Glomerular visceral epithelial cell (primary cell): ENCODE measurements around the gene SYNRG.
"Not testable (repeated sequence)": the region's sequence is repeated elsewhere in the genome, so short reads cannot be mapped to it uniquely, and the experiment has no call there.

ENCODE experiments used
- DNase-seq: peaks from one replicate; pipeline ENCODE4 v3.0.0-alpha.2; 2016; ENCODE audit errors: extremely low spot score

The SYNRG gene

GRCh38 chr17:37545486-37545885 is 63.7 kb downstream of the SYNRG start:
- no peak for DNase-seq

GRCh38 chr17:37543637-37544052 is 65.6 kb downstream of the SYNRG start:
- DNase-seq: no peak

DNA sequence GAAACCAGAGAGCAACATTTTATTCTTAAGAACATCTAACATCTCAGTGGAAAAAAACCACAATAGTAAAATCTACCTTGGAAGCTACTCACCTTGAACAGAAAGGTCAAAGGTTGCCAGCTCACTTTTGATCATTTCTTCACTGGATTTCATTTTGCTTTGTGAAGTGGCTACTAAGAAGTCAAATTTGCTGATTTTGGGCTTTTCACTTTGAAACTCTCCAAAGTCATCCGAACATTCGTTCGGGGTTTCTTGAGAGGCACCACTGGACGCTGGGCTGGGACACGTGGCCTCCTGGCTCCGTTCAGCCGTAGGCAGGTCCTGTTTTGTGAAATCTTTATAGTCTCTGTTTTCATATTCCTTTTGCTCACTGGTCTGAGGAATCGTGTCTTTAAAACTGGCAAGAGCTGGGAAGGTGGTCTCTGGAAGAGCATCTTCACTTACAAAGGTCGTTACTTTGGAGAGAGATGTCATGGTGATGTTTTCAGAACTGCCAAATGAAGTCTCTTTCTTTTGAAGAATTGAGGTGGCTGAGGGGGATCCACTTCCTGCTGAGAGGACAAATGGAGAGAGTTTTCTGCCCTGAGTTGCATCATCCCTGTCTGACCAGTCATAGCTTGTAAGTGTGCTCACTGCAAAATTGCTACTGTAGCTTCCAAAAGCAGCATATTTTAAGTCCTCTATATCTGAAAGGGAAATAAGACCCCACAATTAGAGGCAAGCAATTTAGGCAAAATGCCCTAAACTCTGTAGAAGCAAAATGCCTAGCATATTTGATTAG is 67.1 kb downstream of the SYNRG start:
- peak; percentile 3 for DNase-seq

DNA sequence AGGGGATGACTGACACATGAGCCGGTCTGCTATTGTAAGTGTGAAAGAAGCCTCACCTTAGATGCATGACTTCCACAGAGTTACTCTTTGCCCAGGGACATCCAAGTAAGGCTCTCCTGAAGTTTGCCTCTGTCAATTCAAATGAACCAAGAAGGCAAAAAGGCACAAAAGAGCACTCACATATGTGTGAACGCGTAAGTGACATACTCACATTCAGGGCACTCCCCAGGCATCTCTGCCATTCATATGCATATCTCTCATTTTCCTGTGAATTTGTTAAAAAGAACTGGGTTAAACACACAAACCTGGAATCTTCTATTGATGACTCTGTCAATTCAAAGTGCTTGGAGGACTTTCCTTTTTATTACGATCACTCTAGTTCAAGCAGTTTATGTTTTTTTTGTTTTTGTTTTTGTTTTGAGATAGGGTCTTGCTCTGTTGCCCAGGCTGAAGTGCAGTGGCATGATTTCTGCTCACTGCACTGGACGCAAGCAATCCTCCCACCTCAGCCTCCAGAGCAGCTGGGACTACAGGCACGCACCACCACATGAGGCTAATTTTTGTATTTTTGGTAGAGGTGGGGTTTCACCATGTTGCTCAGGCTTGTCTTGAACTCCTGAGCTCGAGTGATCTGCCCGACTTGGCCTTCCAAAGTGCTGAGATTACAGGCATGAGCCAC is 70.1 kb downstream of the SYNRG start:
- no peak for DNase-seq

- DNase-seq: no peak
These were observed 73.3 kb downstream of the SYNRG start for GRCh38 chr17:37535906-37536305.

DNA sequence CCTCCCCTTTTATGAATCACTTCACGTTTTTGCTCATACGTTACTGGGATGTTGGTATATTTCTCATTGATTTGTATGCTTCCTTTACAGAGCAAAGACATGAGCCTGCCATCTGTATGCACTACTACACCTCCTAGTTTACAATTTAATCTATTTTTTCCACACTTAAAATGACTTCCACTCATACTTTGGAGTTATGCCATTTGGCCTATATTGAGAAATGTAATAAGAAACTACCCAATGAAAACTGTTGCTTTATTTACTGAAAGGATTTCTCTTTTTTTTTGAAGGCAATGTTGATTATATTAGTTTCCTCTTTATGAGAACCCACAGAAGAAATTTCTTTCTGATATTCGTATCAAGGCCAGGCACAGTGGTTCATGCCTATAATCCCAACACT is 76.5 kb downstream of the SYNRG start:
- no peak for DNase-seq

- DNase-seq: no peak
These were observed 78.8 kb downstream of the SYNRG start for GRCh38 chr17:37530420-37530819.

GRCh38 chr17:37527249-37527851 is 81.9 kb downstream of the SYNRG start:
- DNase-seq: peak; percentile 59

- DNase-seq: no peak
These were observed 85.5 kb downstream of the SYNRG start for GRCh38 chr17:37523715-37524219.

DNA sequence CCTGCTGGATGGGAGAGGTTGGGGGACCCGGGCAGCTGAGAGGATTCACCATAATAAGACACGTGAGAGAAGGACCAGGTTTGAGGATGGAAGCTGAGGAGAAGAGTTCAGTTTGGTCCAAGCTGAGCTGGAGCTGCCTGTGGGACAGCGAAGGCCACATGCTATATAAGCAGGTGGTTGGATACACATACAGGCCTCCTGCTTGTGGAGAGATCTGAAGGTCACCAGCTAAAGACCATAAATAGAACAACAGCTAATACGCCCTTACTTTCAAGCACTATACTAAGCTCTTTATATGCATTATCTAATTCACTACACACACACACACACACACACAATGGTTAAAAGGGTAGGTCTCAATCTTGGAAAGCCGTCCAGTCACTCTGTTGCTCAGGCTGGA is 87.4 kb downstream of the SYNRG start:
- no peak for DNase-seq

GRCh38 chr17:37520174-37520573 is 89.0 kb downstream of the SYNRG start:
- no peak for DNase-seq

GRCh38 chr17:37519251-37519985 is 89.8 kb downstream of the SYNRG start:
- no peak for DNase-seq

DNA sequence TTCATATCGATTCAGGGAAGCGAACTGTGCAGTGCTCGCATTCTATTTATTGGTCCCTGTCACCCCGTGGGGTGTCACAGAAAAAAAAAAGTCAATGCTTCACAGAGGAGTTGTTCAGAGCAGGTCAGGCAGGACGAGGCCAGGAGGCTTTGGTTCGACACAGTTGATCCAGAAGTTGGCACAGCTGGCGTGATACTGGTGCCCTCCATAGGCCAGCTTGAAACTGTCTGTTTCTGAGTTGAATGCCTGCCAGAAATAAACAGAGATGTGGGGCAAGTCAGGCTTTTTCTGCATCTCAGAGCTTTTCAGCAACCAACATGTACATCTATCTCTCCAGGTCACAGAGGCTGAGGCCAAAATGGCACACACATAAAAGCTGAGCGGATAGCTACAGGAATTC is 90.4 kb downstream of the SYNRG start:
- DNase-seq: no peak

GRCh38 chr17:37517881-37518280 is 91.3 kb downstream of the SYNRG start:
- no peak for DNase-seq

DNA sequence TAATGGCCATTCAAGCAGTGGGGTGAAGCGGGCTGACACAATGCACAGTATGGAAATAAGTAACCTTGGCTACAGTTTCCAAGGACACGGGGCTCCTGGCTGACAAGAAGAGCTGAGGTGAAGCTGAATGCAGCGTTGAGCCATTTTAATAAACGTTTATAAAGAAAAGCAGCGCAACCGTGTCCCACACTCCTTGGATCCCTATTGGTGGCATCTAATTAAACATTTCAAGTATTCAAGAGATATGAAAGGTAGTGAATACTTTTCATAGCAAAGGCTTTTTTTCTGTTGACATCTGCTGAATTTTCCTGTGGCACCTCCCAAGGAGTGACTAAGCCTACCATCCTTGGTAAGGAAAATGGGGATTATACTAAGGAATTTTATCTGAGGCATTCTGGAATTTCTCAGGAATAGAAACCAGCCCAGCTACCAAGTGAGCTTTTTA is 93.1 kb downstream of the SYNRG start:
- no peak for DNase-seq

DNA sequence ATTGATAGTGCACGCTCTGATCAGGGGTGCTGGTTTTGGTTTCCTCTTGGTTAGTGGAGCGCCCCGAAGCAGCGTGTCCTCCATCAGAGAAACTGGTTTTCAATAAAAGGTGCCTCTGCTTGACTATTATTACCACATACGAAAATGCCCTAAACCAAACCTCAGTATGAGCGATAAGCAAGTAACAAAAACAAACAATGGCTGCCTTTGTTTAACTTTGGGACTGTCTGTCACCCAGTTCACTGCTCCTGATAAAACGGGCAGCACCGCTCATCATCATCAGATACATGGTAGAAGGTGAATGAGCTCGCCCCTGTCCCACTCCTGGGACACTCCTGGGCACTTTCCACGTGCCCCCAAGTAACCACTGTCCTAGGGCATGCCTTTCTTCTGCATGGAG is 95.5 kb downstream of the SYNRG start:
- no peak for DNase-seq

DNA sequence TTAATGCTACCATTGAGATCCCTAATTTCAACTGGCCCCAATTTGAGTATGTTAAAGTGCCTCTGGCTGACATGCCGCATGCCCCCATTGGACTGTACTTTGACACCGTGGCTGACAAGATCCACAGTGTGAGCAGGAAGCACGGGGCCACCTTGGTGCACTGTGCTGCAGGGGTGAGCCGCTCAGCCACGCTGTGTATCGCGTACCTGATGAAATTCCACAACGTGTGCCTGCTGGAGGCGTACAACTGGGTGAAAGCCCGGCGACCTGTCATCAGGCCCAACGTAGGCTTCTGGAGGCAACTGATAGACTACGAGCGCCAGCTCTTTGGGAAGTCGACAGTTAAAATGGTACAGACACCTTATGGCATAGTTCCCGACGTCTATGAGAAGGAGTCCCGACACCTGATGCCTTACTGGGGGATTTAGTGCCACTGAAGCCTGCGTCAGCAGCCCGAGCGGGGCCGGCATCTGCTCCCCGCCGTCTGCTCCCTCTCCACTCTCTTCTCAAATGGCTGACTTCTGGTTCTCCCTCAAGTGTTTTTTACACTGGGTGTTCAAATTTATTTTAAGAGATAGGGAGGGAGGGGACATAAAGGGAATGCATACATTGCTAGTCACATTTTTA is 96.7 kb downstream of the SYNRG start:
- DNase-seq: no peak

- DNase-seq: not testable (repeated sequence)
These were observed 97.6 kb downstream of the SYNRG start for GRCh38 chr17:37511642-37512041.

DNA sequence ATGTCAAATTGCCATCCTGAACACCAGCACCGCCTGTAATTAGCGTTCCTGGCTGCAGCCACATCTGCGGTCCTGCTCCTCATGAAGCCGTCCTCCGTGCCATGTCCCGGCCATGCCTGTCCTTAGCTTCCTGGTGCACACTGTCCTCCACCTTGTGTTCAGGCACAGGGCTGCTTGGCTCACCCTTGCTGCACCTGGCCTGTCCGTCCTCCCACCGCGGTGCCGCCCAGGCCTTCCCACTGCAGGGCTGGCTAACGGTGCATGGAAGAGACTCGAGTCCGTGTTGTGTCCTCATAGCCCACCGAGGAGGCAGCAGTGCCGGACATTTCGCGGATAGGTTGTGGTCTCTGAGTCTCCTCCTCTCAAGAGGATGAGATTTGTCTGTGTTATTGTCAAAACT is 99.2 kb downstream of the SYNRG start:
- no peak for DNase-seq

DNA sequence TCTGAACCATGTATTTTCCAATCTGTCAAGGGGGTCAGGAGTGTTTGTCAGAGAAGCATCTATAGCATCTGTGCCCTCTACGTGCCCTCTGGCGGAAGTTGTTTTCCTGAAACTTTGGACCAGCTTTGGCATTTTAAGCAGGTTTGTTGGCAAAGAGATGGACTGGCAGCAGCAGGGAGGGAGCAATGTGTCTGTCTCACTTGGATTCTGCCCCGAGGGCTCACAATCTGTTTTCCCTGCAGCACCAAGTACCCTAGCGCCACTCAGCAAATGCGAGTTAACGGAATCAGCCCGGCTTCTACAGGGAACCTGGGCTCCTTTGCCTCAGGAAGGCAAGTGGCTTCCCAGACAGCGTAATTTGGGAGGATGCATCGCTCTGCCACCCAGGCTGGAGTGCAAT is 102.1 kb downstream of the SYNRG start:
- DNase-seq: no peak

GRCh38 chr17:37506678-37507077 is 102.5 kb downstream of the SYNRG start:
- peak; percentile 42 for DNase-seq

GRCh38 chr17:37505333-37505732 is 103.9 kb downstream of the SYNRG start:
- DNase-seq: no peak
